HG02642 (cell line): ENCODE measurements around the gene PPP1CB.

Experiments used
- ATAC-seq: cut with Tn5 transposase; IDR thresholded peaks from one replicate; pipeline ENCODE4 v1.9.1; 2021; ENCODE audit warnings: mild to moderate bottlenecking; ENCODE audit not compliant: unreplicated experiment, poor library complexity

PPP1CB gene

DNA sequence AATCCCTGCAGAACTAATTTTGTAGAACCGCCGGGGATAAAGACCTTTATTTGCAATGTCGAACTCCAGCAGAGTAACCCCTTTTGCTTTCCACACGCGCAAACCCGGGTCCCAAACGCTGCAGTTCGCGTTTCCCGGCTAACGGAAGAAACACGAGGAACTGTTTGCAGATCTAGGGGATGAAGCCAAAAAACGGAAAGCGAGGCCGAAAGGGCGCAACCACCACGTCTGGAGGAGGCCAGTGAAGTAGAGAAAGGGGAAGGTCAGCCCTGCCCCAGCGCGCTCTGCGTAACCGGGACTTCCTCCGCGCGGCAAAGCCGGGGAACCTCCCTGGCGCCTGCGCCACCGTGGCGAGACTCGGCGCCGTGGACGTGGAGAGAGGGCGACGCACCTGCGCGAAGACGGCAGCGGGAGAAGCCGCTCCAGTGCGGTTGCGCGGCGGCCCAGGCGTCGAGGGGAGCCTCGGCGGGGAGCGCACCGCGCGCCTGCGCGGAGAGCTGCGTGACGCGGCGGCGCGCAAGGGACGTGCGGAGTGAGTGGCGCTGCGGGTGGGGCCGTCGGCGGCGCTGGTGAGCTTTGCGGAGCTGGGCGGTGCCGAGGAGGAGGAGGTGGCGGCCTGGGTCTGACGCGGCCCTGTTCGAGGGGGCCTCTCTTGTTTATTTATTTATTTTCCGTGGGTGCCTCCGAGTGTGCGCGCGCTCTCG lies at the start of gene PPP1CB:
PPP1CB (plus strand) TSS at position 579 of the 704 bp plus-strand sequence. CDS start 295 bp downstream, outside the sequence.
- peak; percentile 88 for ATAC-seq

DNA sequence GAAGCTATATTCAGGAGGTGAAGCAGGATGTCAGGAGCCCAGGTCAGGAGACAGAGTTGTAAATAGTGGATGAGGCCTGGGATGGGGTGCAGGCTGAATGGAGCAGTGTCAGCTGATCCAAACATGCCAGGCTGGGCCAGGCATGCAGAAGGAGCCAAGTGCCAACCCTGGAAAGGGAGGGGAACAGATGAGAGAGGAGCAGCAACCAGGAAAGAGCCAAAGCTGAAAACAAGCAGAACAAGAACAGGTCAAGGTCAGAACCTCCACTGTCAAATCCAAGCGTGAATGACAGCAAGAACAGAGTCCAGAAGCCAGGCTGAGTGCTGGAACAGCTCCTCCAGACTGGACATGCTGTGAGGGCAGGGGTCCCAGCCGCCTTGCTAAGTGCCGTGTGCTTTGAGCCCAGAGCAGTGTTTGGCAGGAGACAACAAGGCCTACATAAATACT lies 49.2 kb upstream of the PPP1CB start:
- ATAC-seq = no peak

DNA sequence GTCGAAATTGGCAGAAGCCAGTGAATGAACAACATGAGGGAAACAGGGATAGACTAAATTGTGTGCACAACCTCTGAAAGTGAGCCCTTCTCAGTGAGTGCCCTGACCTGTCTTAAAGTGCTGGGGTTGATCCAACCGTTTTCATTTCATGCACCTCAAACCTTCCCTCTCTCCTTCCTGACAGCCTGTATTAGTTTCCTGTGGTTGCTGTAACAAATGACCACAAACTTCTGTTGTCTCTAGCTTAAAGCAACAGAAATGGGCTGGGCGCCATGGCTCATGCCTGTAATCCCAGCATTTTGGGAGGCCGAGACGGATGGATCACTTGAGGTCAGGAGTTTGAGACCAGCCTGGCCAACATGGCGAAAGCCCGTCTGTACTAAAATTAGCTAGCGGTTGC lies 48.8 kb upstream of the PPP1CB start:
- ATAC-seq = no peak

DNA sequence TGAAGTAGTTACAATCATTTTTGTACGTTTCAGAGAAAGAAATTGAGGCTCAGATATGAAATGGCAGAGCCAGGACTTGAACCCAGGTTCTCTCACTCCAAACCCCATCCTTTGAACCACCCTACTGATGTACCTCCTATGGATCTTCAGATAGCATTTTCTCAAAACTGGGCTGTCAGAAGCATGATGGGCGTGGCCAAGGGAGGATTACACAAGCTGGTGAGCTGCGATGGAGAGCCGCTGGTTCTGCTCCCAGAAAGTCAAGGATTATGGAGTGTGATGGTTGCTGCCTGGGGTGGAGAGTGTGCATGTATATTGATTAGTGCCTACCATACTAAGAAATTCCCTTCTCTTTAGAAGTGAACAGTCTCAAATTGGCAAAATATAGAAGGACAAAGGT lies 47.0 kb upstream of the PPP1CB start:
- no peak for ATAC-seq

DNA sequence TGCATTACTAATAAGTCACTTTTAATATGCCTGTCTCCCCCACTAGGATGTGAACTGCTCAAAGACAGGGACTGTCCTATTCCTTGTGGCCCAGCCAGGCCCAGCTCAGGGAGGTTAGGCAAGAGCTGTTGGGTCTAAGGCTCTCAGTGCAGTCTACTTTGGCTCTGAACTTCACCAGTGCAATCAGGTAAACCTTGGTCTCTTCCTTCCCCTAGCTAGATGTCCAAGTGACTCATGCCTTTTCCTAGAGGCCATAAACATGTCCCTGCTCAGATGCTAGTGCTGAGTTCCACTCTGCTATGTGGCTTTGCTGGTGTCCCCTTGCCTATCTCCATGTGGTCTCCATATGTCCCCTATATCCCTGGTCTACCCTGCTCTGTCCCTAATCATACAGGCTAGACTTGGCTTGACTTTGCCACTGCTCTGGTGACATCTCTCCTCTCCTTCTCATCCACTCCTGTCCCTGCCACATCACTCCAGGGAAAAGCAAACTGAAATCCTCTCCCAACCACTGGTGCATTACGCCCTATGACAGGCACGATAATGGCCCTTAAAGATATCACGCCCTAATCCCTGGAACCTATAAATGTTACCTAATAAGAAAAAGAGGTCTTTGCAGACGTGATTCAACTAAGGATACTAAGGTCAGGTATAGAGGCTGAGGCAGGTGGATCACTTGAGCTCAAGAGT lies 45.7 kb upstream of the PPP1CB start:
- ATAC-seq = no peak

DNA sequence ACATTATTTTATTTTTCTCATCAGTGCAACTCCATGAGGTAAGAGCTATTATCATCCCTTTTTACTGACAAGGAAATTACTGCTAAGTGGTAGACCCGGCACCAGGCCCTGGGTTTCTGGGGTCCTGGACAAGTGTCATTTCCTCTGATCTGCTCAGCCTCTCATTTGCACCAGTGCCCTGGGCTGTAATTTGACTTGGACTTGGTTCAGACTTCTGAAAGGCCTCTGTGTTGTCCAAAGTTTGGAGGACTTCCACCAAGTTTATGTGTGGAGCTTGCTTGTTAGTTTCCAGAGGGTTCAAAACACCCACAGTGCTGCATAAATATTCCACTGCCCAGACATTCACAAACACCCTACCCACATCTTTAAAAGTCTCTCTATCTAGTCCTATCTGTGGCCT lies 44.0 kb upstream of the PPP1CB start:
- ATAC-seq = no peak

DNA sequence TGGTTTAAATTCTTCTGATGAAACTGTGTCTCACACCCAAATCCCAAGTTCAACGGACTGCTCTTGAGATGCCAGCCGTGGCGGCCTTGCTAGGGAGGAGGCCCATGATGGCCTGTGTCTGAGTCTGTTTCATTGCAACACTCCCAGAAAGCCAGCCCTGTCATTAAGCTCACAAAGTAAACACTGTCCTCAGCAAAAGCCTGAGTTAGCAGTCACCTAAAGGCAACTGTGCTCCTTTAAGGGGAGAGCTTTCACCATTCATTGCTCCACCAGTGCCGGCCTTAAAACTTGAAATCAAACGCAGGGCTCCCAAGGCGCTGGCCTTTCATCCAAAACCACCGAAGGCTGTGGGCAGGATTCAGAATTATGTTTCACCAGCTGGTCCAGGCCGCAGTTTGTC lies 42.5 kb upstream of the PPP1CB start:
- no peak for ATAC-seq

DNA sequence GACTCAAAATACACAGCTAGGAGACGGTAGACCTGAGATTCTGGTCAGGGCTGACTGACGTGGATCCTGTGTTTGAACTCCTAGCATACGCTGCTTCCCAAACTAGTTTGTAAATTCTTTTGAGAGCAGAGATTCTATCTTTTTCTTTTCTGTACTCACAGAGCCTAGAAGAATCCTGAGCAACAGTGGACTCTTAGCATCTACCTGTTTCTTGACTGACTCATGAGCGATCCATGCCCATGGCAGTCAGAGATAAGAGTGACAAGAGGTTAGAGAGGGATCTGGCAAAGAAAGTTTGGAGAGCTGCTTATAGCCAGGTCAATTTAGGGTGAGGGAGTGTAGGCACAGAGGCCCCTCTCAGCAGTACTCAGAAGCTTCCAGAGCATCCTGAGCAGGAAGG lies 41.1 kb upstream of the PPP1CB start:
- no peak for ATAC-seq

DNA sequence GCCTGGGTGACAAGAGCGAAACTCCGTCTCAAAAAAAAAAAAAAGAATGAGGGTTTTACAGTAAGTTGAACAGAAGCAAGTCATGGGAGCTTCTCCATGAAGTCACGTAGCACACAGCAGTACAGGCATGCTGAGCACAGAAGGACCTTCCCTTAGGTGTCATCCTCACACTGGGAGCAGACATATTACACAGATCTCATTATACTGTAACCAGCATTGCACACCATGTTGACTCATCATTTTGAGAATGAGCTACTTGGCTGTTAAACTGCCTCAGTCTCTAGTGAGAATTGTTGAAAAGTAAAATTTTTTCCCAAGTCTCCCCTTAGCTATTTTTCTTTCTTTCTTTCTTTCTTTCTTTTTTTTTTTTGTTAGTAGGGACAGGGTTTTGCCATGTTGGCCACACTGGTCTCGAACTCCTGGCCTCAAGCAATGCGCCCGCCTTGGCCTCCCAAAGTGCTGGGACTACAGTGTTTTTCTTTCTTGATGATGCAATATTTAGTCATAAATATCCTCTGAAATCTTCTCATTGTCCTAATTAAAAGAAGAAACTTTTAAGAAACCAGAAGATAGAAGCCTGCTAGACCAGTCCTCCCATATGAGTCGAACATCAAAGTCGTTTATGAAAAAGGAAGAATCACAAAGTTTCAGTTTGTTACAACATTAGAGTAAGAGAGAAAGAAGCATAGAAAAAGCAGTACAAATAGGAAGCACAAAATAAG lies 37.9 kb upstream of the PPP1CB start:
- no peak for ATAC-seq

DNA sequence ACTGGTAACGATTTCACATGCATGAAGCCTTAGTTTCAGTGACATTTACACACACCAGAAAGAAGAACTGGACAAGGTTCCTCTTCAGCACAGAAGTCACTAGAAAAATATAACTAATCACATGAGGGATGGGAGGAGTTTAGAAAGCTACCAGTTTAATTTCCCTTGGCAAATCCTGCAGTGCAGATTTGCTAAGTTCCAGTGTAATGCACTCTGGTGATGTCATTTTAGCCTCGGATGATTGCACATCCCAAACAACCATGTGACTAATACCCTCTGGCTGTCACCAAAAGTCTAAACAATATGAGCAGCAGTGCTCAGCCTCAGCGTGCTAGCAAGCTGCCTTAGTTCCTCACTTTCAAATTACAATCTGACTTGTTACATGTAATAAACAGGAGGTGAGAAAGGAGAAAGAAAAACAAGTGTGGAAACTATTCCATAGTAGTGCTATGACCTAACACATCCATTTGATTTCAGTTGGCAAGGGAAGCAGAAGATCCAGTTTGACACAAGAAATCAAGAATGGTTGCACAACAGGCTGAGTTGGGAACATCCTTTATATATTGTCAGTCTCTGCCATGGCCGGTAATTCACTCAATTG lies 35.3 kb upstream of the PPP1CB start:
- ATAC-seq = no peak

DNA sequence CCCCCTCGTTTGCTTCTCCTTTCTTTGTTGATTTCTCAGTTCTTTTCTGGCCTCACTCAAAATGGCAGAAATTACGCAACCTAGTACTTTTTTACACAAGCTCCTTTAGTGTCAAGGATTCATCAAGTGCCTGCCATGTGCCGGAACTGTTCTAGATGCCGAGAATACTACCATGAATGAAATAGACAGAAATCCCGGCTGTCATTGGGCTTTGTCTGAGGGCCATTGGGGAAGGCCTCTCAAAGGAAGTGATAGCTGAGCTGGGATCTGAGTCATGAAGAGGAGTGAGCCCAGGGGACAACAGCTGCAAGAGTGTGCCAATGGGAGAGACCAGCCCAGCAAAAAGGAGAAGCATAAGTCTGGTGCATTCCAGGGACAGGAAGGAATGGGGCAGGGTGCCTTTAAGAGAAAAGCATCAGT lies 34.3 kb upstream of the PPP1CB start:
- ATAC-seq = no peak

DNA sequence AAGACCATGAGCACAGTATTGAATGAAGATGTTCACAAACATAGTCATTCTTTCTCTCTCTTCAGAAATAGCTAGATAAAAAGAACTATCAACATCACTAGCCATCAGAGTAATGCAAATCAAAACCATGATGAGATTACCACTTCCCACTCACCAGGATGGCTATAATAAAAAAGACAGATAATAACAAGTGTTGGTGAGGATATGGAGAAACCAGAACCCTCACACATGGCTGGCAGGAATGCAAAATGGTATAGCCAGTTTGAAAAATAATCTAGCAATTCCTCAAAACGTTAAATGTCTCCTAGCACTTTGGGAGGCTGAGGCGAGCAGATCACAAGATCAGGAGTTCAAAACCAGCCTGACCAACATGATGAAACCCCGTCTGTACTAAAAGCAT lies 31.3 kb upstream of the PPP1CB start:
- no peak for ATAC-seq

DNA sequence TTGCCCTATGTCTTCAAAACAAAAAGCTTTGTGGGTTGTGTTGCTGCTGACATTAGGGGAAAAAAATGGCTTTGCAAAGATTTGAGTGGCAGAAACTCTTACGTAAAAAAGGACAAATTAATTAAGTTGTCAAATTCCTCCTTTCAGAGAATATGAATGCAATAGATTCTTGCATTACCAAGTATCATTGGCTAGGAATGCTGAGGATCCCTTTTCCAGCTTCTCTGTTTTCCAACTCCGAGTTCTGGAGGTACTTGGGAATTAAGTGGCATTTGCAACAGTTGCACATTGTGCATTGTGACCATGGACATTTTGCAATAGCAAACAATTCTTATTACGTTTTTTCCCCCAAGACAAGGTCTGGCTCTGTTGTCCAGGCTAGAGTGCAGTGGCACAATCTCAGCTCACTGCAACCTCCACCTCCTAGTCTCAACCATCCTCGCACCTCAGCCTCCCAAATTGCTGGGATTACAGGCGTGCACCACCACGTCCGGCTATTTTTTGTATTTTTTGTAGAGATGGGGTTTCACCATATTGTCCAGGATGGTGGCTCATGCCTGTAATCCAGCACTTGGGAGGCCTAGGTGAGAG lies 29.9 kb upstream of the PPP1CB start:
- ATAC-seq = no peak

DNA sequence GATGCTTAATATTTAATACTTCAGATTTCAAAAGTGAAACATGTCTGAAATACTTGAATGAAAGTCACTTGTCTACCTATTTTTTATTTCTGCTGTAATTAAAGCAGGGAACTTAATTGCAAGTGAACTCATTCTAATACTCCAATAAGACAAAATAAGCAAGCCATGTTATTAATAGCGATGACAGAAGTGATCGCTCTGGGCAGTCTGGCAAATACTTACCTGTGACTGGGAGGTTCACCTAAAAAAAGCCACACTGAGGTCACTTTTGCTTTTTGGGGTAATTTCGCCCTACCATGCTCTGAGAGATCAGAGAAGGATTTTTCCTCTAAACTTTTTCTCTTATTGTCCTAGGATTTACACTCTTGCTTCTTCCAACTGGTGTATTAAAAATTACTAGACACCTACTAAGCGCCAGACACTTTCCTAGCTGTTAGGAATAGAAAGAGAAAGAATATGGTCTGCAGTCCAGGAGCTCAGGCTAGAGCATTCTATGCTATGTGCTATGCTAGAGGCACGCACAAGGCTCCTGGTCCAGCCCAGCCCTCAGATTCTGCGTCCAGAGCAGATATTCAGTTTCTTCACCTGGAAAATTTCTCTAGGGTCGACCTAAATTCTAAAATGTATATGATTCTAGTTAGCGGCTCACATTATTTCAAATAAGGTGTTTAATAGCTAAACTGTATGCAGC lies 26.5 kb upstream of the PPP1CB start:
- no peak for ATAC-seq

DNA sequence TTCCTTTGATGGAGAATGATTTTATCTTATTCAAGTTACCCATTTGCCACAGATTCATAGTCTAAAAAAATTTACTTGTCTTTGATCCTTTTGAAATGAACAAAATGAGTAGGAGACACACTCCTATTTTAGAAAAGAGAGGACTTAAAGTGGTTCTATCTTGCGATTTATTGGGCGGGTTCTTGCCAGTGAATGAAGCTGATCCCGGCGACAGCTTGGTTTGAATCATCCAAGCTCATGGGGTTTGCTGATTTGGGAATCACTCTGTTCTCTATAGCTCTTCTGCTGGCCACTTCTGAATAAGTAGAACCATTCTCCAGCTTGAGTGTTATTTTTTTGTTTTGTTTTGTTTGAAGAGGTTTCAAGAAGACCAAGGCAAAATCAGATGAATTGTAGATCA lies 25.5 kb upstream of the PPP1CB start:
- ATAC-seq = no peak

DNA sequence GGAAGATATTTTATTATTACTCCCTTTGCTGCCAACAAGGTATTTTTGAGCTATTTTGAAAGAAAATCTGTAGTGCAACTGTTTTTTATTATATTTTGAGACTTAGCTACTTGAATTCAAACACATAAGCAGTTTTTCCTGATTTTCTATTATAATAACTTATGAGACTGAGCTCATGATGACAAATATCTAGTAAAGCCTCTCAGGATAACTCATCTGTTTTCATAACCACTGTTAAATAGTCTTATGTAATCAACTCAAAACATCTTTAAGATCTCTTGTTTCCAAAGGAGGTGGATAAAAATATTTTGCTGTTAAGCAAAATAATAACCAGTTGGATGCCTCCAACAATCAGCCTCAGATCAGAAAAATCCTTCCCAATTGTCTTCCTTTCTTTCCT lies 21.9 kb upstream of the PPP1CB start:
- ATAC-seq = no peak

DNA sequence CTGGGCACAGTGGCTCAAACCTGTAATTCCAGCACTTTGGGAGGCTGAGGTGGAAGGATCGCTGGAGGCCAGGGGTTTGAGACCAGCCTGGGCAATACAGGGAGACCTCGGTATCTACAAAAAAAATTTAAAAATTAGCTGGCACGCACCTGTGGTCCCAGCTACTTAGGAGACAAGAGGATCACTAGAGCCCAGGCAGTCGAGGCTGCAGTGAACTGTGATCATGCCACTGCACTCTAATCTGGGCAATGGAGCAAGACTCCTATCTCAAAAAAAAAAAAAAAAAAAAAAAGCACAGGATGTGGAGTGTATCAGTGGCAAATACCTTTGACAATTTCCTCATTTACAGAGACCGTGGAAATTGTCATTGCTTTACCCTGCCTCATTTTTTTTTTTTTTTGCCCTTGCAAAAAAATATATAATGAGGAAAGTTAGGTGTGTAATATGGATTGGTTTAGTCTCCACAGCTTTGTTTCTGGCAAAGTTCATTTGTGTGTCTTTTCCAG lies 20.9 kb upstream of the PPP1CB start:
- no peak for ATAC-seq

DNA sequence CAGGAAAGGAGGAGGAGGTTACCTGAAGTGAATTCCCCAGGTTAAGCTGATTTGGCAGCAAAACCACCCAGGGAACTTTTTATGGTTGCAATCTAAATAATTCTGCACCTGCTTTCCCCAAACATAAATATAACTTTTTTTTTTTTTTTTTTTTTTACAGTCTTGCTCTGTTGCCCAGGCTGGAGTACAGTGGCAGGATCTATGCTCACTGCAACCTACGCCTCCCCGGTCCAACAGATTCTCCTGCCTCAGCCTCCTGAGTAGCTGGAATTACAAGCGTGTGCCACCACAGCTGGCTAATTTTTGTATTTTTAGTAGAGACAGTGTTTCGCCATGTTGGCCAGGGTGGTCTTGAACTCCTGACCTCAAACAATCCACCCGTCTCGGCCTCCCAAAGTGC lies 16.1 kb upstream of the PPP1CB start:
- ATAC-seq = no peak

DNA sequence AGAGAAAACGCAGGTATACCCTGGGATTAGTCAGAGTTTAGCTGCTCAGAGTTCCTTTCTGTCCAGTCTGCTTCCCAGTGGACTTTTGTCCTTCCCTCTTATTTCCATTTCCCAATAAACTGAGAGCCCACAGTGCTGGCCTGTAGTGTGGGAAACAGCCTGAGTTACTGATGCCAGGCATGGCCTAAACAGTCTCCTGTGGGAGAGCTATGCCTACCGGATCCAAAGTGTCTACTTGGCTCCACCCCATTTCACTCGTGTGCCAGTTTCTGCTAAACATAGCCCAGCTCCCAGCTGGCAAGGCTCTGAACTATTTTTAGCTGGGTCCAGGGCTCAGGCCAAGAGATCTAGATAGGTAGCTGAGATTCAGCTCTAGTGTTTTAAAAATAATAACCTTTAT lies 15.6 kb upstream of the PPP1CB start:
- ATAC-seq = no peak

DNA sequence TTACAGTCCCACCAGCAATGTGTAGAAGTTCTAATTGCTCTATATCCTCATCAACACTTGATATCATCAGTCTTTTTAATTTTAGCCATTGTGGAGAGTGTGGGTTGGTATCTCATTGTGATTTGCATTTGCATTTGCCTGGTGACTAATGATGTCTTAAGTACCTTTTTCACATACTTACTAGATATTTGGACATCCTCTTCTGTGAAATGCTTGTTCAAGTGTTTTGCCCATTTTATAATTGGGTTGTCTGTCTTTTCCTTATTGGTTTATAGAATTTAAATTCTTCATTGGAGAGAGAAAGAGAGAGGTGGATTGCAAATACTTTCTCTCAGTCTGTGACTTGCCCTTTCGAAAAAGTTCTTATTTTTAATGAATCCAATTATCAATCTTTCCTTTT lies 14.0 kb upstream of the PPP1CB start:
- no peak for ATAC-seq
